MCF 10A (cell line): ENCODE measurements around the gene GRAMD1A. TPM values are rescaled to one million over a fixed set of nuclear protein-coding genes. Genes with fewer than 3 reads are reported as not detected.
"Not testable (repeated sequence)": the region's sequence is repeated elsewhere in the genome, so short reads cannot be mapped to it uniquely, and the experiment has no call there.

Experiments
- BruUV-seq: library from RNA; stranded (reverse); fragments of 400-500 nt; replicated peaks from 2 replicates; lab custom pipeline; 2021; lab: Mats Ljungman, UMichigan
- CTCF ChIA-PET: fragments of 300-600 bp; sonication (Branson Sonifier 250); formaldehyde crosslinking; extraction: SDS; loops from one replicate; lab custom pipeline; 2021; ENCODE audit warnings: antibody characterized with exemption, inconsistent platforms; lab: Yijun Ruan, JAX
- POLR2A ChIA-PET: fragments of 300-600, 350-650 bp; sonication (Branson Sonifier 250); formaldehyde crosslinking; extraction: SDS; loops from one replicate; lab custom pipeline; 2020; ENCODE audit warnings: antibody characterized with exemption, inconsistent platforms; lab: Yijun Ruan, JAX
- DNase-seq: peaks from one replicate; pipeline ENCODE4 v3.0.0-alpha.2; 2018; ENCODE audit not compliant: unreplicated experiment
- H3K27ac Mint-ChIP-seq: one replicate; pipeline ENCODE4 v1.8.0; 2022; ENCODE audit warnings: mild to moderate bottlenecking, low read depth, mixed read lengths; ENCODE audit not compliant: unreplicated experiment
- H3K27me3 Mint-ChIP-seq: one replicate; pipeline ENCODE4 v1.8.0; 2022; ENCODE audit warnings: mixed read lengths; ENCODE audit not compliant: insufficient read depth, unreplicated experiment
- H3K36me3 Mint-ChIP-seq: one replicate; pipeline ENCODE4 v1.8.0; 2022; ENCODE audit warnings: mild to moderate bottlenecking, moderate library complexity, mixed read lengths; ENCODE audit not compliant: insufficient read depth, unreplicated experiment
- H3K4me1 Mint-ChIP-seq: one replicate; pipeline ENCODE4 v1.8.0; 2022; ENCODE audit warnings: mixed read lengths; ENCODE audit not compliant: insufficient read depth, unreplicated experiment
- H3K4me3 Mint-ChIP-seq: one replicate; pipeline ENCODE4 v1.8.0; 2022; ENCODE audit warnings: mild to moderate bottlenecking, moderate library complexity, mixed read lengths; ENCODE audit not compliant: unreplicated experiment
- H3K9me3 Mint-ChIP-seq: one replicate; pipeline ENCODE4 v1.8.0; 2022; ENCODE audit warnings: mixed read lengths; ENCODE audit not compliant: unreplicated experiment
- intact Hi-C: fragments of 100-400 bp; cut with micrococcal nuclease; formaldehyde crosslinking; loops from 2 replicates; pipeline ENCODE4 v1.14.1; 2022
- total RNA-seq: library from RNA; stranded (reverse); gene quantifications from 2 replicates; pipeline ENCODE4 v1.2.3, GENCODE V29; 2022
- TF ChIP-seq, protein P1 (sequence below): fragments of 200-600 bp; IDR thresholded peaks from one replicate; pipeline ENCODE4 v1.8.0; 2022; ENCODE audit warnings: antibody characterized with exemption, mild to moderate bottlenecking; ENCODE audit not compliant: unreplicated experiment

Gene GRAMD1A
- total RNA-seq, 1 experiment from 2014 or later = 48.1 TPM

DNA sequence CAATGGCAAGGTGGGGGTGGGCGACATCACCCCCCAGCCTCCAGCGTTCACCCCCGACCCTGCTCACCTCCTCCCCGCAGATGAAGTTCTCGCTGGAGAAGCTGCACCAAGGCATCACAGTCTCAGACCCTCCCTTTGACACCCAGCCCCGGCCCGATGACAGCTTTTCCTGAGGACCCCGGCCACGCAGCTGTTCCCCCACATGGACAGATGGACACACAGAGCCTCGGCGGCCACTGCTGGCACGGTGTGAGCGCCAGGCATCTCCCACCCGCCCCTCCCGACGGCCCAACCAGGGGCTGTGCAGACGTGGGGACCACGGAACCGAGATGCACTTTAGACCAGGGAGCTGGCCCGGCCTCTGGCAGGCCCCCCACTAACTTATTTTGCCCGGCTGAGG, 25.8 kb downstream of the GRAMD1A start:
- no TSS peak for BruUV-seq

DNA sequence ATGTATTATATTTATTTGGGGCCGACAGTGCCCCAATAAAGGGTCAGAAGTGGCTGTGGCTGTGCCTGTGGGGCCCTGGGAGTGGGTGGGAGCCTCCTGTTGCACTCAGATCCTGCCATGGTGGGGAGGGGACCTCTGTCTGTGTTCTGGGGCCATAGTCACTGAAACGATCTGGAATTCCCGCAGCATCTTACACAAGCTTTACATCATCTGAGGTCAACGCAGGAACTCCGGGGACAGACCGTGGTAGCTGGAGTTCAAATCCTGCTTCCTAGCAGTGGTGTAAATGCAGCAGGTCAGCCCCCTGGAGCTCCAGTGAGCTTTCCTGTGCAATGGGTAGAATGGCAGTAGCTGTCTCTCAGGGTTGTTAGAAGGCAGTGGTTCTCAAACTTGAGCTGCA, 26.3 kb downstream of the GRAMD1A start:
- BruUV-seq = no TSS peak
- Mint-ChIP-seq H3K36me3 (peaks cover 17% of the 10 kb centered on the region), H3K4me1 (peaks cover 4% of the 10 kb centered on the region), H3K27me3 (peaks cover 8% of the 10 kb centered on the region), H3K4me3 (no peak overlapping the region), H3K27ac (no peak overlapping the region), H3K9me3 (no peaks in the 10 kb centered on the region)
- TF ChIP-seq, protein P1, sequence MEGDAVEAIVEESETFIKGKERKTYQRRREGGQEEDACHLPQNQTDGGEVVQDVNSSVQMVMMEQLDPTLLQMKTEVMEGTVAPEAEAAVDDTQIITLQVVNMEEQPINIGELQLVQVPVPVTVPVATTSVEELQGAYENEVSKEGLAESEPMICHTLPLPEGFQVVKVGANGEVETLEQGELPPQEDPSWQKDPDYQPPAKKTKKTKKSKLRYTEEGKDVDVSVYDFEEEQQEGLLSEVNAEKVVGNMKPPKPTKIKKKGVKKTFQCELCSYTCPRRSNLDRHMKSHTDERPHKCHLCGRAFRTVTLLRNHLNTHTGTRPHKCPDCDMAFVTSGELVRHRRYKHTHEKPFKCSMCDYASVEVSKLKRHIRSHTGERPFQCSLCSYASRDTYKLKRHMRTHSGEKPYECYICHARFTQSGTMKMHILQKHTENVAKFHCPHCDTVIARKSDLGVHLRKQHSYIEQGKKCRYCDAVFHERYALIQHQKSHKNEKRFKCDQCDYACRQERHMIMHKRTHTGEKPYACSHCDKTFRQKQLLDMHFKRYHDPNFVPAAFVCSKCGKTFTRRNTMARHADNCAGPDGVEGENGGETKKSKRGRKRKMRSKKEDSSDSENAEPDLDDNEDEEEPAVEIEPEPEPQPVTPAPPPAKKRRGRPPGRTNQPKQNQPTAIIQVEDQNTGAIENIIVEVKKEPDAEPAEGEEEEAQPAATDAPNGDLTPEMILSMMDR = no peak
- DNase-seq = no peak
- POLR2A ChIA-PET = no interaction called here
- intact Hi-C loops = no loop called here
- CTCF ChIA-PET = interaction anchor here (0.6 to 1.5 kb wide), 5 partner anchors 14 to 88 kb away, joined by 3 to 4 read pairs (median 4); no protein-coding TSS in a partner anchor

More for the DNA sequence above, 25.8 kb downstream of the GRAMD1A start:
- POLR2A ChIA-PET = no interaction called here
- TF ChIP-seq, protein P1 = no peak
- no peak for DNase-seq
- Mint-ChIP-seq H3K4me1 (no peaks in the 10 kb centered on the region), H3K36me3 (peaks cover 21% of the 10 kb centered on the region), H3K27ac (no peak overlapping the region), H3K9me3 (no peaks in the 10 kb centered on the region), H3K4me3 (no peak overlapping the region), H3K27me3 (peaks cover 3% of the 10 kb centered on the region)
- CTCF ChIA-PET = interaction anchor here (0.6 to 1.5 kb wide), 5 partner anchors 13 to 89 kb away, joined by 3 to 4 read pairs (median 4); no protein-coding TSS in a partner anchor
- intact Hi-C loops = no loop called here

DNA sequence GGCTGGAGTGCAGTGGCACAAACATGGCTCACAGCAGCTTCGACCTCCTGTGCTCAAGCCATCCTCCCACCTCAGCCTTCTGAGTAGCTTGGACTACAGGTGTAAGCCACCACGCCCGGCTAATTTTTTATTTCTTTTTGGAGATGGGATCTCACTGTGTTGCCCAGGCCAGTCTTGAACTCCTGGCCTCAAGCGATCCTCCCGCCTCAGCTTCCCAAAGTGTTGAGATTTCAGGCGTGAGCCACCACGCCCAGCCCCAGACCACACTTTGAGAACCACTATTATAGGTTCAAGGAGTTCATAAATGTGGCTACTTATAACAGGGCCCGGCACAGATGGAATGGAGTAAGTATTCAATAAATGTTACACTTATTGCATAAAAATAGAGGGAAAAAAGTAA, 26.9 kb downstream of the GRAMD1A start:
- Mint-ChIP-seq H3K9me3 (no peaks in the 10 kb centered on the region), H3K27ac (no peak overlapping the region), H3K27me3 (peaks cover 14% of the 10 kb centered on the region), H3K4me3 (no peak overlapping the region), H3K36me3 (peaks cover 17% of the 10 kb centered on the region), H3K4me1 (peaks cover 6% of the 10 kb centered on the region)
- POLR2A ChIA-PET = no interaction called here
- TF ChIP-seq, protein P1 = no peak
- BruUV-seq = no TSS peak
- intact Hi-C loops = no loop called here
- CTCF ChIA-PET = interaction anchor here (1.2 to 1.8 kb wide), 4 partner anchors 14 to 40 kb away, joined by 3 to 10 read pairs (median 4); no protein-coding TSS in a partner anchor
- DNase-seq = no peak

DNA sequence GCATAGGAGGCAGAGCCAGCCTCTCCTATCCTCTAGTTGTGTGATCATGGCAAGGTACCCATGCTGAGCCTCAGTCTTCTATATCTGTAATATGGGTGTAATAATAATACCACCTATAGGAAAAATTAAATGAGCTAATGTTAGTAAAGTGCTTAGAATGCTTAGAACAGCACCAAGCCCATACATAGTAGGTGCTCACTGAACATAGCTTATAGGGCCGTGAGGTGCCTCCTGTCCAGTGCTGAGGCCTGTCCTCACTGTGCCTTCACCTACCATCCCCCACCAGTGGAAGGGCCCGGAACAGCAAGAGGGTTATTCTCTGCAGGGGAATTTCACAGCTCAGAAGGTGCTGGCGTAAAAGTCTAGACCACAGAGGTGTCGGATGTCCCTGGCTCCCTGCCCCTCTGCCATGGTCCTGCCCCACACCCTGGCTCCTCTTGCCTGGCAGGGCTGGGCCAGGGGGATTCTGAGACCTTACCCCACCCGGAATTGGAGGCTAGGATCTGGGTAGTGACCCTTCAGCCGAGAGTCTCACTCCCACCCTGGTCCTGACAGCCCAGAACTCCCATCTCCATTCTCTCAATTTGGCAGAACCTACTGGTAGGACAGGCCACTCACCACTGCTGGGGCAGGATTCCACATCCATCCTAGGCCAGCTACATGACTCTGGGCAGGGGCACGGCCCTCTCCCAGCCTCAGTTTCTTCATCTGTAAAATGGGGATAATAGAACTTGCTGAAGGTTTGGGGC, 27.9 kb downstream of the GRAMD1A start:
- intact Hi-C loops = no loop called here
- CTCF ChIA-PET = interaction anchor here (1.4 to 1.8 kb wide), 3 partner anchors 14 to 39 kb away, joined by 5 to 10 read pairs (median 7); no protein-coding TSS in a partner anchor
- Mint-ChIP-seq H3K4me1 (peaks cover 6% of the 10 kb centered on the region), H3K27ac (no peak overlapping the region), H3K4me3 (no peak overlapping the region), H3K36me3 (peaks cover 13% of the 10 kb centered on the region), H3K27me3 (peaks cover 24% of the 10 kb centered on the region), H3K9me3 (no peaks in the 10 kb centered on the region)
- BruUV-seq = no TSS peak
- peak; percentile 56 for DNase-seq
- POLR2A ChIA-PET = no interaction called here
- TF ChIP-seq, protein P1 = no peak

DNA sequence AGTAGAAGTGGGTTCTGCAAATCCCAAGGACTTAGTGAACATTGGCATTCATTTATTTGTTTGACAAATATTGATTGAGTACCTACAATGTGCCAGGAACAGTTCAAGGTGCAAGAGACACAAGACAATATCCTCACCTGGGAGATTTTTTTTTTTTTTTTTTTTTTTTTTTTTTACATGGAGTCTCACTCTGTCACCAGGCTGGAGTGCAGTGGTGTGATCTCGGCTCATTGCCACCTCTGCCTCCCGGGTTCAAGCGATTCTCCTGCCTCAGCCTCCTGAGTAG, 28.4 kb downstream of the GRAMD1A start:
- intact Hi-C loops, H3K36me3 Mint-ChIP-seq, H3K4me1 Mint-ChIP-seq, H3K9me3 Mint-ChIP-seq, BruUV-seq, POLR2A ChIA-PET, DNase-seq, H3K27ac Mint-ChIP-seq, H3K4me3 Mint-ChIP-seq: not testable (repeated sequence)
- peaks cover 29% of the 10 kb centered on the region for H3K27me3 Mint-ChIP-seq
- CTCF ChIA-PET = interaction anchor here (0.7 to 1.8 kb wide), 5 partner anchors 14 to 114 kb away, joined by 3 to 7 read pairs (median 5); no protein-coding TSS in a partner anchor

DNA sequence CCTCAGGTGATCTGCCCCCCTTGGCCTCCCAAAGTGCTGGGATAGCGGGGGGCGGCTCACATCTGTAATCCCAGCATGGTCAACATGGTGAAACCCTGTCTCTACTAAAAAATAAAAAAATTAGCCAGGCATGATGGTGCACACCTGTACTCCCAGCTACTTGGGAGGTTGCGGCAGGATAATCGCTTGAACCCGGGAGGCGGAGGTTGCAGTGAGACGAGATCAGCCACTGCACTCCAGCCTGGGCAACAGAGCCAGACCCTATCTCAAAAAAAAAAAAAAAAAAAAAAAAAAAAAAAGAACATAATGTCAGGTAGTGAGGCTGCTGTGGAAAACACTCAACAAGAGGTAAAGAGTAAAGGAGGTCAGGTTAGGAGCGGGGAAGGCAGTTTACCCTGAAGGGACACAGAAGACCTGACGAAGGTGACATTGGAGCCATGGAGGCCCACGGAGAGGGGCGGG, 29.2 kb downstream of the GRAMD1A start:
- DNase-seq, H3K36me3 Mint-ChIP-seq, intact Hi-C loops, H3K4me1 Mint-ChIP-seq, H3K9me3 Mint-ChIP-seq, H3K27ac Mint-ChIP-seq, POLR2A ChIA-PET, BruUV-seq: not testable (repeated sequence)
- peaks cover 31% of the 10 kb centered on the region for H3K27me3 Mint-ChIP-seq
- CTCF ChIA-PET = interaction anchor here (0.6 to 0.9 kb wide), 5 partner anchors 19 to 677 kb away, joined by 3 to 5 read pairs (median 3); no protein-coding TSS in a partner anchor
- peak overlapping the region; percentile 52 for H3K4me3 Mint-ChIP-seq
